ENCODE measurements around the gene ADSS1.
A peak's percentile ranks its signal among the peaks of the same experiment; 100 is the strongest.
"Not testable (repeated sequence)": the region's sequence is repeated elsewhere in the genome, so short reads cannot be mapped to it uniquely, and the experiment has no call there.

Gene ADSS1

GRCh38 chr14:104750056-104750752 is 26.2 kb downstream of the ADSS1 start:
- DNase-seq (ENCODE audit: low read depth in 3 of 3), result no peak

GRCh38 chr14:104750753-104751057 is 26.7 kb downstream of the ADSS1 start:
- not testable (repeated sequence) for DNase-seq (ENCODE audit: low read depth in 3 of 3)

GRCh38 chr14:104751539-104752422 is 27.8 kb downstream of the ADSS1 start:
- no peak for DNase-seq (ENCODE audit: low read depth in 3 of 3)

GRCh38 chr14:104752423-104752734 is 28.4 kb downstream of the ADSS1 start:
- no peak for DNase-seq (ENCODE audit: low read depth in 3 of 3)

- peak; percentile 99 to 100 (median 100) for DNase-seq (ENCODE audit: low read depth in 3 of 3)
These were observed 28.9 kb downstream of the ADSS1 start, which contains the start of gene SIVA1 for GRCh38 chr14:104752735-104753527. Gene SIVA1, plus strand, starts transcription at chr14:104753147. Its CDS starts 55 bp downstream, at chr14:104753202.

GRCh38 chr14:104753528-104754212 is 29.6 kb downstream of the ADSS1 start:
- no peak for DNase-seq (ENCODE audit: low read depth in 3 of 3)

- DNase-seq (ENCODE audit: low read depth in 3 of 3), result no peak
These were observed 30.3 kb downstream of the ADSS1 start for GRCh38 chr14:104754213-104754851.

GRCh38 chr14:104755621-104756020 is 31.6 kb downstream of the ADSS1 start:
- no peak for DNase-seq (ENCODE audit: low read depth in 3 of 3)

GRCh38 chr14:104756477-104757237 is 32.6 kb downstream of the ADSS1 start:
- no peak for DNase-seq (ENCODE audit: low read depth in 3 of 3)

GRCh38 chr14:104757238-104757585 is 33.2 kb downstream of the ADSS1 start:
- no peak for DNase-seq (ENCODE audit: low read depth in 3 of 3)

GRCh38 chr14:104757681-104758392 is 33.8 kb downstream of the ADSS1 start:
- DNase-seq (ENCODE audit: low read depth in 3 of 3), result no peak

- no peak for DNase-seq (ENCODE audit: low read depth in 3 of 3)
These were observed 35.2 kb downstream of the ADSS1 start for GRCh38 chr14:104758981-104759969.

GRCh38 chr14:104765517-104765916 is 41.5 kb downstream of the ADSS1 start:
- DNase-seq (ENCODE audit: low read depth in 3 of 3), result no peak

- no peak for DNase-seq (ENCODE audit: low read depth in 3 of 3)
These were observed 42.3 kb downstream of the ADSS1 start for GRCh38 chr14:104766256-104766862.

- no peak for DNase-seq (ENCODE audit: low read depth in 3 of 3)
These were observed 43.0 kb downstream of the ADSS1 start for GRCh38 chr14:104766863-104767633.

GRCh38 chr14:104767634-104767918 is 43.5 kb downstream of the ADSS1 start:
- no peak for DNase-seq (ENCODE audit: low read depth in 3 of 3)

GRCh38 chr14:104768437-104769323 is 44.7 kb downstream of the ADSS1 start:
- peak; percentile 81 to 91 (median 88) for DNase-seq (ENCODE audit: low read depth in 3 of 3)

All from stimulated activated CD4-positive, alpha-beta T cell treated with anti-CD3 and anti-CD28 coated beads, TNF-alpha, amount 100 ng/mL, for 48 hours (primary cell).